Gastrocnemius medialis (tissue), 4 donors: Measurements from ENCODE around the gene SBSN. TPM values are rescaled to one million over a fixed set of nuclear protein-coding genes. Genes with fewer than 3 reads are reported as not detected.
"Not testable (repeated sequence)": the region's sequence is repeated elsewhere in the genome, so short reads cannot be mapped to it uniquely, and the experiment has no call there.

Experiments
- ATAC-seq, 2 donors: fragments of 150-250 bp; one replicate each; pipeline ENCODE4 v1.9.1; 2016
- DNase-seq, 2 donors: peaks; one replicate each; pipeline ENCODE4 v3.0.0-alpha.2; 2019
- H3K27ac ChIP-seq, 4 donors: fragments of 200-600 bp; sonication (generic); 1 replicate in 1 of 4; 2 replicates in 3 of 4; pipeline ENCODE4 v1.5.1; 2016 to 2018; ENCODE audit warnings: mild to moderate bottlenecking in 2 of 4, moderate library complexity in 1 of 4
- H3K27me3 ChIP-seq, 3 donors: fragments of 200-600 bp; sonication (generic) in 2 of 3; 1 replicate in 1 of 3; 2 replicates in 2 of 3; pipeline versions ENCODE4 v1.5.1 to v1.6.0; 2016 to 2019; ENCODE audit warnings: mild to moderate bottlenecking in 1 of 3, moderate library complexity in 1 of 3
- H3K36me3 ChIP-seq, 2 donors: fragments of 200-600 bp; sonication (generic) in 1 of 2; one replicate each; pipeline ENCODE4 v1.5.1; 2017 to 2018
- H3K4me1 ChIP-seq, 2 donors: fragments of 200-600 bp; sonication (generic) in 1 of 2; one replicate each; pipeline ENCODE4 v1.5.1; 2016 to 2017; ENCODE audit warnings: mild to moderate bottlenecking in 2 of 2
- H3K4me3 ChIP-seq, 4 donors: fragments of 200-600 bp; sonication (generic) in 3 of 4; 1 replicate in 1 of 4; 2 replicates in 3 of 4; pipeline ENCODE4 v1.5.1; 2016 to 2019; ENCODE audit warnings: mild to moderate bottlenecking in 2 of 4
- H3K9me3 ChIP-seq, 3 donors: fragments of 200-600 bp; sonication (generic) in 2 of 3; 1 replicate in 1 of 3; 2 replicates in 2 of 3; pipeline ENCODE4 v1.5.1; 2016 to 2019
- CTCF ChIP-seq, 5 experiments: fragments of 450-650 bp in 3 of 5; fragments of 200-600 bp in 2 of 5; sonication (generic) in 2 of 5; IDR thresholded peaks in 4 of 5; conservative IDR thresholded peaks in 1 of 5; 1 replicate in 4 of 5; 2 replicates in 1 of 5; pipeline ENCODE4 v1.5.1; 2016 to 2019; ENCODE audit warnings: antibody characterized with exemption in 5 of 5, mild to moderate bottlenecking in 3 of 5, moderate library complexity in 3 of 5
- POLR2A ChIP-seq, 2 donors: fragments of 450-650 bp; IDR thresholded peaks; one replicate each; pipeline ENCODE4 v1.6.1; 2017; ENCODE audit warnings: antibody characterized with exemption in 2 of 2, mild to moderate bottlenecking in 2 of 2, moderate library complexity in 2 of 2
- in situ Hi-C, 4 donors: fragments of 200-750 bp; cut with MboI; loops; one replicate each; pipeline versions ENCODE4 v1.15.0 to v1.8.0; 2017; ENCODE audit warnings: low sequenced_read_pairs in 4 of 4
- intact Hi-C: fragments of 100-400 bp; cut with DNase I; formaldehyde crosslinking; loops from one replicate; pipeline ENCODE4 v1.15.1; 2023; ENCODE audit warnings: low total_unique reads
- total RNA-seq, 4 donors: library from RNA; depleted of rRNA; stranded (reverse); fragments of >200 nt; gene quantifications; one replicate each; pipeline versions ENCODE4 v1.1.0 to v1.2.3, GENCODE V29; 2016

SBSN gene
- total RNA-seq, 4 donors from 2014 or later: not detected

- H3K4me1 ChIP-seq: no peaks in the 10 kb centered on the region
- no peak overlapping the region for H3K27ac ChIP-seq
- in situ Hi-C loops: loop anchor here in 1 of 4 donors (10.0 kb wide), 1 partner anchor 124 kb away; the partner anchor contains the start of gene FFAR3
- TF ChIP-seq CTCF (IDR thresholded peaks at IDR 0.05 in 4 of 5, conservative IDR thresholded peaks at IDR 0.05 in 1 of 5) (no peak), POLR2A (IDR thresholded peaks at IDR 0.05) (no peak)
- intact Hi-C loops: no loop called here
- ATAC-seq (no peak), DNase-seq (no peak)
- H3K9me3 ChIP-seq: no peaks in the 10 kb centered on the region
- H3K36me3 ChIP-seq: no peaks in the 10 kb centered on the region
- H3K27me3 ChIP-seq: no peaks in the 10 kb centered on the region
- no peak overlapping the region for H3K4me3 ChIP-seq
Observed at GRCh38 chr19:35478794-35479677, 49.1 kb downstream of the SBSN start.

- no peak for TF ChIP-seq CTCF (IDR thresholded peaks at IDR 0.05 in 4 of 5, conservative IDR thresholded peaks at IDR 0.05 in 1 of 5)
- no peak for TF ChIP-seq POLR2A (IDR thresholded peaks at IDR 0.05)
- H3K27me3 ChIP-seq: no peaks in the 10 kb centered on the region
- intact Hi-C loops: no loop called here
- DNase-seq (no peak), ATAC-seq (no peak)
- in situ Hi-C loops: loop anchor here in 1 of 4 donors (10.0 kb wide), 1 partner anchor 121 kb away; the partner anchor contains the start of gene FFAR3
- no peaks in the 10 kb centered on the region for H3K4me1 ChIP-seq
- no peak overlapping the region for H3K4me3 ChIP-seq
- no peaks in the 10 kb centered on the region for H3K9me3 ChIP-seq
- H3K27ac ChIP-seq: no peak overlapping the region
- no peaks in the 10 kb centered on the region for H3K36me3 ChIP-seq
Observed at GRCh38 chr19:35476149-35476548, 52.0 kb downstream of the SBSN start.

- in situ Hi-C loops: loop anchor here in 1 of 4 donors (10.0 kb wide), 1 partner anchor 120 kb away; the partner anchor contains the start of gene FFAR3
- H3K9me3 ChIP-seq, intact Hi-C loops, H3K27me3 ChIP-seq, H3K36me3 ChIP-seq, H3K4me3 ChIP-seq, H3K4me1 ChIP-seq, H3K27ac ChIP-seq, DNase-seq, ATAC-seq: not testable (repeated sequence)
Observed at GRCh38 chr19:35474594-35474993, 53.5 kb downstream of the SBSN start.

GRCh38 chr19:35474104-35474503, 54.0 kb downstream of the SBSN start:
- Histone ChIP-seq H3K27ac (no peak overlapping the region), H3K4me1 (no peaks in the 10 kb centered on the region), H3K4me3 (no peak overlapping the region), H3K9me3 (no peaks in the 10 kb centered on the region), H3K27me3 (no peaks in the 10 kb centered on the region), H3K36me3 (no peaks in the 10 kb centered on the region)
- in situ Hi-C loops (loop anchor here in 1 of 4 donors (10.0 kb wide), 1 partner anchor 119 kb away; the partner anchor contains the start of gene FFAR3), intact Hi-C loops (no loop called here)
- no peak for ATAC-seq
- no peak for DNase-seq
- TF ChIP-seq POLR2A (IDR thresholded peaks at IDR 0.05) (no peak), CTCF (IDR thresholded peaks at IDR 0.05 in 4 of 5, conservative IDR thresholded peaks at IDR 0.05 in 1 of 5) (no peak)

Other genes with a start within 250 kb of the SBSN start
- gene HAMP, start 245.8 kb downstream of the SBSN start, total RNA-seq: not detected
- gene MAG, start 236.2 kb downstream of the SBSN start, total RNA-seq: 1 to 10 TPM in 1 of 4 donors, under 1 TPM in 1, not detected in 2; 0.24 to 1.5 TPM
- under 1 TPM in 1 of 4 donors, not detected in 3; 0.59 TPM for gene CD22, start 199.1 kb downstream of the SBSN start, total RNA-seq
- not detected for gene FFAR1, start 180.4 kb downstream of the SBSN start, total RNA-seq
- not detected for gene FFAR3, start 169.9 kb downstream of the SBSN start, total RNA-seq
- not detected for gene GPR42, start 157.2 kb downstream of the SBSN start, total RNA-seq
- not detected for gene FFAR2, start 80.1 kb downstream of the SBSN start, total RNA-seq
- not detected for gene KRTDAP, start 37.8 kb downstream of the SBSN start, total RNA-seq
- under 1 TPM in 1 of 4 donors, not detected in 3; 0.89 TPM for gene DMKN, start 14.7 kb downstream of the SBSN start, total RNA-seq
- gene GAPDHS, start 5.1 kb upstream of the SBSN start, total RNA-seq: not detected
- 100 to 1,000 TPM in 3 of 4 donors, 10 to 100 TPM in 1; 86.2 to 145 (median 119) TPM for gene TMEM147, start 17.3 kb upstream of the SBSN start, total RNA-seq
- gene ATP4A, start 35.3 kb upstream of the SBSN start, total RNA-seq: not detected
- gene PMIS2, start 57.9 kb upstream of the SBSN start, total RNA-seq: not detected
- 1 to 10 TPM; 2.5 to 4.8 (median 3.4) TPM for gene HAUS5, start 84.4 kb upstream of the SBSN start, total RNA-seq
- gene RBM42, start 100.7 kb upstream of the SBSN start, total RNA-seq: 10 to 100 TPM; 45.8 to 77.8 (median 75.4) TPM
- gene ETV2, start 113.4 kb upstream of the SBSN start, total RNA-seq: under 1 TPM in 1 of 4 donors, not detected in 3; 0.23 TPM
- gene COX6B1, start 120.0 kb upstream of the SBSN start, total RNA-seq: 1,000 to 10,000 TPM in 2 of 4 donors, 100 to 1,000 TPM in 2; 899 to 1,245 (median 976) TPM
- gene UPK1A, start 138.2 kb upstream of the SBSN start, total RNA-seq: not detected
- gene ZBTB32, start 176.2 kb upstream of the SBSN start, total RNA-seq: not detected
- 10 to 100 TPM in 3 of 4 donors, 1 to 10 TPM in 1; 9.3 to 39.0 (median 16.8) TPM for gene KMT2B, start 189.7 kb upstream of the SBSN start, total RNA-seq
- gene IGFLR1, start 214.1 kb upstream of the SBSN start, total RNA-seq: 10 to 100 TPM in 1 of 4 donors, 1 to 10 TPM in 3; 2.0 to 14.1 (median 3.0) TPM
- gene U2AF1L4, start 217.1 kb upstream of the SBSN start, total RNA-seq: 10 to 100 TPM in 2 of 4 donors, 1 to 10 TPM in 2; 5.1 to 22.9 (median 13.4) TPM
- gene PSENEN, start 217.3 kb upstream of the SBSN start, total RNA-seq: 10 to 100 TPM; 22.2 to 45.8 (median 38.3) TPM
- 10 to 100 TPM; 14.8 to 19.5 (median 16.6) TPM for gene LIN37, start 220.3 kb upstream of the SBSN start, total RNA-seq
- 100 to 1,000 TPM in 2 of 4 donors, 10 to 100 TPM in 2; 79.8 to 241 (median 139) TPM for gene HSPB6, start 228.7 kb upstream of the SBSN start, total RNA-seq
- 1 to 10 TPM in 3 of 4 donors, under 1 TPM in 1; 0.63 to 4.3 (median 3.0) TPM for gene PROSER3, start 229.9 kb upstream of the SBSN start, total RNA-seq
- gene ARHGAP33, start 247.3 kb upstream of the SBSN start, total RNA-seq: 1 to 10 TPM in 3 of 4 donors, under 1 TPM in 1; 0.22 to 4.7 (median 2.2) TPM